ENCODE data around the gene SLC7A14. TPM values are rescaled to one million over a fixed set of nuclear protein-coding genes. Genes with fewer than 3 reads are reported as not detected.

SLC7A14 gene
- polyA plus RNA-seq, 1 donor = 0.23 TPM

- DNase-seq (ENCODE audit: low read depth) = no peak
Measured at GRCh38 chr3:170536712-170537111, 49.2 kb downstream of the SLC7A14 start.

GRCh38 chr3:170534227-170534626, 51.6 kb downstream of the SLC7A14 start:
- DNase-seq (ENCODE audit: low read depth) = no peak

GRCh38 chr3:170532573-170532972, 53.3 kb downstream of the SLC7A14 start:
- no peak for DNase-seq (ENCODE audit: low read depth)

- no peak for DNase-seq (ENCODE audit: low read depth)
Measured at GRCh38 chr3:170531657-170532335, 54.1 kb downstream of the SLC7A14 start.

- no peak for DNase-seq (ENCODE audit: low read depth)
Measured at GRCh38 chr3:170531054-170531453, 54.8 kb downstream of the SLC7A14 start.

- DNase-seq (ENCODE audit: low read depth) = no peak
Measured at GRCh38 chr3:170529912-170530311, 56.0 kb downstream of the SLC7A14 start.

GRCh38 chr3:170529346-170529745, 56.5 kb downstream of the SLC7A14 start:
- no peak for DNase-seq (ENCODE audit: low read depth)

GRCh38 chr3:170528726-170529125, 57.1 kb downstream of the SLC7A14 start:
- DNase-seq (ENCODE audit: low read depth) = no peak

- no peak for DNase-seq (ENCODE audit: low read depth)
Measured at GRCh38 chr3:170524073-170524472, 61.8 kb downstream of the SLC7A14 start.

- no peak for DNase-seq (ENCODE audit: low read depth)
Measured at GRCh38 chr3:170523248-170523647, 62.6 kb downstream of the SLC7A14 start.

- no peak for DNase-seq (ENCODE audit: low read depth)
Measured at GRCh38 chr3:170522201-170522600, 63.7 kb downstream of the SLC7A14 start.

GRCh38 chr3:170520996-170521395, 64.9 kb downstream of the SLC7A14 start:
- DNase-seq (ENCODE audit: low read depth) = no peak

GRCh38 chr3:170517242-170517945, 68.5 kb downstream of the SLC7A14 start:
- no peak for DNase-seq (ENCODE audit: low read depth)

- DNase-seq (ENCODE audit: low read depth) = no peak
Measured at GRCh38 chr3:170513642-170514041, 72.2 kb downstream of the SLC7A14 start.

- no peak for DNase-seq (ENCODE audit: low read depth)
Measured at GRCh38 chr3:170511371-170511770, 74.5 kb downstream of the SLC7A14 start.

- no peak for DNase-seq (ENCODE audit: low read depth)
Measured at GRCh38 chr3:170508839-170509238, 77.0 kb downstream of the SLC7A14 start.

- no peak for DNase-seq (ENCODE audit: low read depth)
Measured at GRCh38 chr3:170508291-170508690, 77.6 kb downstream of the SLC7A14 start.

GRCh38 chr3:170507063-170507462, 78.8 kb downstream of the SLC7A14 start:
- DNase-seq (ENCODE audit: low read depth) = no peak

GRCh38 chr3:170506556-170506955, 79.3 kb downstream of the SLC7A14 start:
- no peak for DNase-seq (ENCODE audit: low read depth)

GRCh38 chr3:170502297-170502696, 83.6 kb downstream of the SLC7A14 start:
- no peak for DNase-seq (ENCODE audit: low read depth)

- no peak for DNase-seq (ENCODE audit: low read depth)
Measured at GRCh38 chr3:170500995-170501394, 84.9 kb downstream of the SLC7A14 start.

GRCh38 chr3:170500462-170500861, 85.4 kb downstream of the SLC7A14 start:
- DNase-seq (ENCODE audit: low read depth) = no peak

- DNase-seq (ENCODE audit: low read depth) = no peak
Measured at GRCh38 chr3:170499562-170500156, 86.2 kb downstream of the SLC7A14 start.
